NCI-H82 (cell line): Measurements from ENCODE around the gene FANCE.

ENCODE experiments used
- DNase-seq: peaks from one replicate; lab custom pipeline; 2025; lab: John Stamatoyannopoulos, UW

Gene FANCE, protein sequence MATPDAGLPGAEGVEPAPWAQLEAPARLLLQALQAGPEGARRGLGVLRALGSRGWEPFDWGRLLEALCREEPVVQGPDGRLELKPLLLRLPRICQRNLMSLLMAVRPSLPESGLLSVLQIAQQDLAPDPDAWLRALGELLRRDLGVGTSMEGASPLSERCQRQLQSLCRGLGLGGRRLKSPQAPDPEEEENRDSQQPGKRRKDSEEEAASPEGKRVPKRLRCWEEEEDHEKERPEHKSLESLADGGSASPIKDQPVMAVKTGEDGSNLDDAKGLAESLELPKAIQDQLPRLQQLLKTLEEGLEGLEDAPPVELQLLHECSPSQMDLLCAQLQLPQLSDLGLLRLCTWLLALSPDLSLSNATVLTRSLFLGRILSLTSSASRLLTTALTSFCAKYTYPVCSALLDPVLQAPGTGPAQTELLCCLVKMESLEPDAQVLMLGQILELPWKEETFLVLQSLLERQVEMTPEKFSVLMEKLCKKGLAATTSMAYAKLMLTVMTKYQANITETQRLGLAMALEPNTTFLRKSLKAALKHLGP

DNA sequence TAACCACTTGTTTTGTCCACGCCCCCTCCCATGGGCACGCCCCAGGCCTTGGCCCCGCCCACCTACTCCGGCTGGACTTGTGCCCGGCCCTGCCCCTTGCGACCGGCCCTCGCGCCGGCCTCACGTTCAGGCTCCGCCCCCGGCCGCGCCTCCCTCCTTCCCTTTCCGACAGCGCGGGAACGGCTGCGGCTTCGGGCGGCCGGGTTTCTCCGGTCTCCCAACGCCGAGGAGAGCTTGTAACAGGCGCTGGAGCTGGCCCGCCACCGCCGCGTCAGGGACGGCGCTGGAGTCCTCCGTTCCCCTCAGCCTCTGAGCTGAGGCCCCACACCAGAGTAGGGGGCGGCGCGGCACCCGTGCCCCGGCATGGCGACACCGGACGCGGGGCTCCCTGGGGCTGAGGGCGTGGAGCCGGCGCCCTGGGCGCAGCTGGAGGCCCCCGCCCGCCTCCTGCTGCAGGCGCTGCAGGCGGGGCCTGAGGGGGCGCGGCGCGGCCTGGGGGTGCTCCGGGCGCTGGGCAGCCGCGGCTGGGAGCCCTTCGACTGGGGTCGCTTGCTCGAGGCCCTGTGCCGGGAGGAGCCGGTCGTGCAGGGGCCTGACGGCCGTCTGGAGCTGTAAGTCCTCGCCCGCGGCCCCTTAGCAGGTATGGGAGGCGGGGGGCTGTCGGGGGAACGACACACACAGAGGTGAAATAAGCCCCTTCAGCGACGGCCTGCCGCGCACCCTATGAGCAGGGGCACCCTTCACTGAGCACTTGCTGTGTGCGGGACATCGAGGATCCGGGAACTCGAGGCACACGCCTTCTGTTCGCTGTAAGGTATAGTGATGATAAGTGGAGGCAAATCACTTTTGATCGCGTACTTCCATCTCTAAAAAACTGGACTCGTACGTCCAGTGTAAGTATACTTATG lies at the start of gene FANCE:
Gene FANCE, plus strand, starts transcription at position 156 of the 908 bp plus-strand sequence. Its CDS starts 208 bp downstream, at position 364.
- DNase-seq, result peak; percentile 97

DNA sequence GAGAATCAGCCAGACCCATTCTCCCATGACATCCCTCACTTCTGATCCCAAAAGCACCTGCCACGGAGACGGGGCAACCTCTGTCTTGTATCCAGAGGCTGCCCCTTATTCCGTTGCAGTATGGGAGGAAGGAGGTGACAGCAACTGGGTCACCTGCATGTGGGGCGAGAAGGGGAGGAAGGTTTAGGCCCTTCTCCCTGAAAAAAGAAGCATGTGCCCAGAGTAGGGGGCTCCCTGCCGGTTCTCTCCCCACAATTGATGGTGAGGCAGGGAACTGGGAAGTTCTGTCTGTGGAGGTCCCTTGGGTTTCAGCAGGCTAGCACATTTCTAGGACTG lies 49.3 kb upstream of the FANCE start:
- no peak for DNase-seq

DNA sequence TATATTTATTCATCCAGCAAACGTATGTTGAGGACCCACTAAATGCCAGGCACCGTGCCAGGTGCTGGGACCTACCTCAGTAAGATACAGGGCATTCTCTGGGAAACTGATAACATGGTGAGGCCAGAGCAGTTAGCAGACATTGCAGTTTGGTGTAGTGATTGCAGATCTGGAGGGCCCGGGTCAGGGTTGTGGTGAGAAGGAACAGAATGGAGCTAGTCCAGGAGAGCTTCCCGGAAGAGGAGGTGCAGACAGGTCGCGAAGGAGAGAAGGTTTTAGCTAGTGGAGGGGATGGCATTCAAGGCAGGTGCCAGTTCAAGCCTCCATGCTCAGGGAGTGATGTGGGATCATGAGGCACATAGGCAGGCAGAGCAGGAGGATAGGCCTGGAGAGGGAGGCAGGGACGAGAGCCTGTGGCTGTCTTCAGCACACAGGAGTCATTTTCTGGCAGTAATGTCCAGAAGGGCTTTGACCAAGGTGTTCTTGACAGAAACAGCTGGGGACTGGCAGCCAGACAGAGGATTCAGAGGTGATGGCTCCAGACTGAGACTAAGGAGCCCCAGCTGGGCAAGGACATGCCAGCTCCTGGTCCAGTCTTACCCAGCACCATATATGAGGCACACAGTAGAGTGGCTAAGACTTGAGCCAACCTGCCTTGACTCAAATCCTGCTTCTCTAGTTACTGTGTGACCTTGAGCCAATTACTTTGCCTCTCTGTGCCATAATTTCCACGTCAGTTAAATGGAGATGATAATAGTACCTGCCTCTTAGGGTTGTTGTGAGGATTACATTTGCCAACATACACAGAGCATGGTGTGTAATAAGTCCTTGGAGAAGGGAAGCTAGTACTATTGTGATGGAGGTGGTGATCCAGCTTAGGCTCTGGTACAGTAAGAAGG lies 48.3 kb upstream of the FANCE start:
- no peak for DNase-seq

DNA sequence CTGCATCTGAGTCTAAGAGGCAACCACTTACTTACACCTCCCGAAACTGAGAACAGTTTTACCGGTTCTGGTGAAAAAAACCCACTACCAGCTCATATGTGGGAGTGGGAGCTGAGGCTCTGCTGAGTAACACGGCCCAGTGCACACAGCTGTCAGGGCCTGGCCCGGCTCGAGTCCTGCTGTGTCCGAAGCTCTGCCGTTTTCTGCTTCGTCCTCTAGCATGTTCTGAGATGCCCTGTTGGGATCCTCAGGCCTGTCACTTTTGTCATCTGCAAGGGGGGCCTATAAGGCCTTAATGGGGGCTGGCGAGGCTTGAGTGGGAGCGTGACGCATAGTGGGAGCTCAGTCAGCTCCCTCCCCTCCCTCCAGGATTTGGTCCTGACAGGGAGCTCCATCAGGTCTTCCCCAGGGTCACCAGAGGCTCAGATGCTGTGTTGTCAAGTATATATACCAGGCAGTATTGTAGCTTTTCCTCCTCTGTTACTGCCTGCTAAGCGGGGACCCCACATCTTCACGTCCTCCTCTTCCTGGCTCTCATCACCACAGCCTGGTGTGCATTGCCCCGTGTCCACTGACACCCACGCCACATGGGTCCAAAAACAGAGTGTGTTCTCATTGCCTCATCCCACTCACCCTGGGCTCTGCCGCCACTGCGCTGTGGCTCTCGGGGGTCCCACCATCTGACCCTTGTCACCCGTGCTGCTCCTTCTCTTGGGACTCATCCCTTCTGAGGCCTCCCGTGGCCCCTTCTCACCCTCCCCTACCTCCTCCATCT lies 45.2 kb upstream of the FANCE start:
- no peak for DNase-seq

DNA sequence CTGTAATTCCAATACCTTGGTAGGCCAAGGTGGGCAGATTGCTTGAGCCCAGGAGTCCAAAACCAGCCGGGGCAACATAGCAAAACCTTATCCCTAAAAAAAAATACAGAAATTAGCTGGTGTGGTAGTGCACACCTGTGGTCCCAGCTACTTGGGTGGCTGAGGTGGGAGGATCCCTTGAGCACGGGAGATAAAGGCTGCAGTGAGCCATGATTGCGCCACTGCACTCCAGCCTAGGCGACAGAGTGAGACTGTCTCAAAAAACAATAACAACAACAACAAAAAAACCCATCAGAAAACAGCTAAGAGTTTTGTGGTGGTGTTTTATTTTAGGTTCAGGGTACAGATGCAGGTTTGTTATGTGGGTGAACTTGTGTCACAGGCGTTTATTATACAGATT lies 42.9 kb upstream of the FANCE start:
- no peak for DNase-seq

DNA sequence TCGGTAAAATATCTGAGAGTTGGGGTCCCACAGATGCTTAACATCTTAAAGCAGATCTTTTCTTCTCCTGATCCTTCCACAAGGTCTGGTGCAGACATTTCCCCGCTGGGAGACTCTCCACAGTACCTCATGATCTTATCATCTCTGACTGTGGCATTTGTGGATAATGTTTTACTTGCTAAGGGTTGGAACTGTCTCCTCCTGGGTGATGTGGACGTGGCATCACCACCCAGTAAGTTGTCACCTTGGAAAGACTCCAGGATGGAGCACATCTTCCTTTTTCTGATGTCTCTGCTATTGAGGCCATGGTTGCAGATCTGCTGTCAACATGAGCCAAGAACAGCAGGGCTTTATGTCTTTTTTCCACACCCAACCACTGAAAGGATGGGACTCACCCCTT lies 42.0 kb upstream of the FANCE start:
- no peak for DNase-seq

DNA sequence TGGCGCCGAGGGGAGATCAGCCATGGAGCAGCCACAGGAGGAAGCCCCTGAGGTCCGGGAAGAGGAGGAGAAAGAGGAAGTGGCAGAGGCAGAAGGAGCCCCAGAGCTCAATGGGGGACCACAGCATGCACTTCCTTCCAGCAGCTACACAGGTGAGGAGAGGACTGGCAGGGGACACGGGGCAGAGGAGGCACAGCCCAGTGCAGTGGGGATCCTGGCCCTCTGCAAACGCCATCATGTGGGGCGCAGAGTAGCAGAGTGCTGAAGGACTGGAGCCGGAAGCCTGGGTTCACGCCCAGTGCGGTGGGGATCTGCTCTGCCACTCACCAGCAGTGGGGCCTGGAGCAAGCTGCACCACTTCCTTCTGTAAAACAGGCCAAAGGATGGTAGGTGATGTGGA lies 41.1 kb upstream of the FANCE start:
- DNase-seq, result no peak

DNA sequence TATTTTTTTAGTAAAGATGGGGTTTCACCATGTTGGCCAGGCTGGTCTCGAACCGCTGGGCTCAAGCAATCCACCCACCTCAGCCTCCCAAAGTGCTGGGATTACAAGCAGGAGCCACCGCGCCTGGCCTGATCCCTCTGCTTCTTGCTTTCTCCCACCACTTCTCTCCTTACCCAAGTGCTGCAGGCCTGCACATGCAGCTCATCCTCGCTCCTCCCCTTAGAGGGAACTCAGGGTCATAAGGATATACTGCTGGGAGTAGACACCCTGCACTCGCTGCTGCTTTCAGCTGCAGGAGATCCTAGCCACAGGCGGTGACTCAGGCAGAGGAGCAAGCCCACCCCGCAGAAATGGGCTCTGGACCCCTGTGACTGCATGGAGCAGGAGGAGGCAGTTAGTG lies 40.0 kb upstream of the FANCE start:
- DNase-seq, result no peak

DNA sequence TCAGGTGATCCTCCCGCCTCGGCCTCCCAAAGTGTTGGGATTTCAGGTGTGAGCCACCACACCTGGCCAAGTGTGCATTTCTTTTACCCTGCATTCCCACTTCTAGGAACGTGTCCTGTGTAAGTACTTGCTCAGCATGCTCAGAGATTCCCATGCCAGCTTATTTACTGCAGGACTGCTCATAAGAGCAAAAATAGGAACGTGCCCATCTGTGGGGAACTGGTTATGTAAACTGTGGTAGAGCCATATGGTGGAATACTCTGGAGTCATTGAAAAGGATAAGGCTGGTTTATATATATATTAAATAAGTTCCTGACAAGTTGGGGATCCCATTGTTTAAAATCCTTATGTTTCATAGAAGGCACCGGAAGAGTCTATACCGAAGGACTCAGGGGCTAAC lies 38.2 kb upstream of the FANCE start:
- DNase-seq, result no peak

DNA sequence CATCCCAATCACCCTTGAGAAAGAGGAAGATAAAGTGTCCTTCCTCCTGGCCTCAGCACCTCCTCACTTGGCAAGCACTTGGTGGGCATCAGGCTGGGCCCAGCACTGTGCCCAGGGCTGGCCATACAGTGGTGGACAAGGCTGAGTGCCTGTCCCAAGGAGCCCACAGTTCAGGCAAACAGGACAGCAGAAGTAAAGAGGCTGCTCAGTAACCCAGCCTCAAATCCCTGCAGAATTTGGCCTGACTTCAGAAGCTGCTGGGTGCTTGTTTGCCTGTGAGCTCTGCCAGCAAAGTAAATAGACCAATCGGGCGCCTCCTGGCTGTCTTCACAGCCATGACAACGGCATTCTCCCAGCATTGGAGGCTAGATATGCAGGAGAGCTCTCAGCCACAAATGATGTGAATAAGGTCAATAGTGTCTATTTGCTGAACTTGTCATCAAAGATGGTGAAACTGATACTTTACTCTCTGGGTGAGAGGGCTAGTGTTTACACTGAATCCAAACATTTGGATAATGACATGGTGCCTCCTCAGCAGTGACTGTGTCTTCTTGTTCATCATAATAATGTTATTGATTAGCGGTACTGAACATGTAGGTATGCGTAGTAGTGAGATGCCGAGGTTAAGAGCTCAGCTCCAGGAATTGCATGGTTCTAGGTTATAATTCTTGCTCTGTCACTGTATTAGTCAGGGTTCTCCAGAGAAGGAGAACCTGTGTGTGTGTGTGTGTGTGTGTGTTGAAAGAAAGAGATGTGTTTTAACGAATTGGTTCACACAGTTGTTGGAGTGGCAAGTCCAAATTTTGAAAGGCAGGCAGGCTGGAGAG lies 36.9 kb upstream of the FANCE start:
- DNase-seq, result peak; percentile 83

DNA sequence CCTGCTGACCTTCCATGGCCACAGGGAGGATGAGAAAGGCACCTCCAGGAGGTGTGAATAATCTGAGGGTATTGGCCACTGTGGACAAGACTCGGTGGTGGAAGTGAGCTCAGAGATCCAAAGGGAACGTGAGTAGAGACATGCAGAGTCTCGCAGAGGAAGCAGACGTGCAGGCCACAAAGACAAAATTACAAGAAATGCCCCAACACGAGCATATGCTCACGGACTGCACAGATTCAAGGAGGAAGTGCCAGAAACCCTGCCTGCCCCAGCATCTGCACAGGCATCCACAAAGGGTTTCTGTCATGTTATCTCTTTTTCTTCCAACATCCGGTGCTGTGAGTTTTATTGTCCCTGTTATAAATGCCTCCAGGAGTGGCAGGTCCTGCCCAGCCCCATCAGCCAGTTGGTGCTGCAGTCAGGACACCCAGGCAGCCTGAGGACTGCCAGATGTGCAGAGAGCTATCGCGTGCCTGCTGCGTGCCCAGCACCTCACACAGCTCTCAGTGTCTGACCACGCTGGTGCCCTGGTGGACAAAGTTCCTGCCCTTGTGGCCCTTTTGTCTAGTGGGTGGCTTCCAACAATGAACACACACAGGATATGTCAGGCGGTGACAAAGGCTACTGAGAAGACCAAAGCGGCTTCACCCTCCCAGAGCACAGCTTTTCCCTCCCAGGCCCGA lies 34.0 kb upstream of the FANCE start:
- no peak for DNase-seq

DNA sequence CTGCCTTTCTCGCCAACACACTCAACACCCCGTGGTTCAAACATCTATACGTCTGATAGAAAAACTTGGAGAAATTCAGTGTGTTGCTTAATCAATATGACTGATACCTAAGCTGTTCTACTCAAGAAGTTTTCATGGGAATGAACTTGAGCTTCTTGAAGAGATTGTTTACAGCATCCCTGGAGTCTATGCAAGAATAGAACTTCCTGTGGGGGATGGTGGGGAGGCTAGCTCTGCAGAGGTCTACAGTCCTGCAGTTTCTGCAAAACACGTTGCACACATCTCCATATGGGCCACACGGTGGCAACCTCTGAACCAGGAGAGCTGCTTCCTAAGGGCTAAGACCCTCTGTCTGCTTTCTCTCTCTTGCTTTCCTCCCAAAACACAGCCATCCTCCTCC lies 32.7 kb upstream of the FANCE start:
- DNase-seq, result peak; percentile 48

DNA sequence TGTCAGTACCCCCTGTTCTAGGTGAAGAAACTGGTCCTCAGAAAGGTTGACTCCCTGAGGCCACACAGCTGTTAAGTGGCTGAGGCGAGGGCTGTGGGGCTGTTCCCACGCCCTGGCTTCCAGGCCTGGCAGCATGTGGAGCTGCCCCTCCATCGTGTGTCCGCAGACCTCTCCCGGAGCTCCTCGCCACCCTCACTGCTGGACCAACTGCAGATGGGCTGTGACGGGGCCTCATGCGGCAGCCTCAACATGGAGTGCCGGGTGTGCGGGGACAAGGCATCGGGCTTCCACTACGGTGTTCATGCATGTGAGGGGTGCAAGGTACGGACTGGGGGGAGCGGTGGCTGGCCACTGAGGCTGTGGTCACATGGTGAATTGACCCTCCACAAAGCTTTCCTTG lies 32.2 kb upstream of the FANCE start:
- DNase-seq, result no peak

DNA sequence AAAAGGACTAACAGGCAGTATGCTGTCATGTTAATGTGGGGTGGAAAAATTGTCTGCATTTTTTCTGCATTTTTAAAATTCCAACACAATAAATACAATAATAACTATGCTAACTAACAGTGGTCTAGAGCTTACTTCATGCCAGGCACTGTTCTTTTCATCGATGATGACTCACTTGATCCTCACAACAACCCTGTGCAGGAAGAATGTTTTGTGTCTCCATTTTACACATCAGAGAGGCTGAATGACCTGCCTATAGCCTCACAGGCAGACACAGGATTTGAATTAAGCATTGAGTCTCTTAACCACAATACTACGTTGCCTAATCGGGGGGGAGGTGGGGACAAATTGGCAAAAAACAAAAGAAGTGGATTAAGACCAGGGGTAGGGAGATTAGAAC lies 26.9 kb upstream of the FANCE start:
- no peak for DNase-seq

DNA sequence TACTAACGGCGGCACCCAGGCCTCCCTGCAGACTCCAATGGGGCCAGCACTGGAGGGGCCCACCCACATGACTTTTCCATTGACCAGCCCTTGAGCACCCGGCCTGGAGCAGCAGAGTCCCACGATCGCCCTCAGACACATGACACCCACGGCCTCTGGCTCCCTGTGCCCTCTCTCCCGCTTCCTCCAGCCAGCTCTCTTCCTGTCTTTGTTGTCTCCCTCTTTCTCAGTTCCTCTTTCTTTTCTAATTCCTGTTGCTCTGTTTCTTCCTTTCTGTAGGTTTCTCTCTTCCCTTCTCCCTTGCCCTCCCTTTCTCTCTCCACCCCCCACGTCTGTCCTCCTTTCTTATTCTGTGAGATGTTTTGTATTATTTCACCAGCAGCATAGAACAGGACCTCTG lies 26.1 kb upstream of the FANCE start:
- DNase-seq, result no peak

DNA sequence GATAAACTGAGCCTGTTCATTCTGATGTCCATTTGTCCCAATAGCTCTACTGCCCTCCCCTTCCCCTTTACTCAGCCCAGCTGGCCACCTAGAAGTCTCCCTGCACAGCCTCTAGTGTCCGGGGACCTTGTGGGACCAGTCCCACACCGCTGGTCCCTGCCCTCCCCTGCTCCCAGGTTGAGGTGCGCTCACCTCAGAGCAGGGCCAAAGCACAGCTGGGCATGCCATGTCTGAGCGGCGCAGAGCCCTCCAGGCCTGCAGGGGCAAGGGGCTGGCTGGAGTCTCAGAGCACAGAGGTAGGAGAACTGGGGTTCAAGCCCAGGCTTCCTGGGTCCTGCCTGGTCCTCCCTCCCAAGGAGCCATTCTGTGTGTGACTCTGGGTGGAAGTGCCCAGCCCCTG lies 24.7 kb upstream of the FANCE start:
- DNase-seq, result no peak

DNA sequence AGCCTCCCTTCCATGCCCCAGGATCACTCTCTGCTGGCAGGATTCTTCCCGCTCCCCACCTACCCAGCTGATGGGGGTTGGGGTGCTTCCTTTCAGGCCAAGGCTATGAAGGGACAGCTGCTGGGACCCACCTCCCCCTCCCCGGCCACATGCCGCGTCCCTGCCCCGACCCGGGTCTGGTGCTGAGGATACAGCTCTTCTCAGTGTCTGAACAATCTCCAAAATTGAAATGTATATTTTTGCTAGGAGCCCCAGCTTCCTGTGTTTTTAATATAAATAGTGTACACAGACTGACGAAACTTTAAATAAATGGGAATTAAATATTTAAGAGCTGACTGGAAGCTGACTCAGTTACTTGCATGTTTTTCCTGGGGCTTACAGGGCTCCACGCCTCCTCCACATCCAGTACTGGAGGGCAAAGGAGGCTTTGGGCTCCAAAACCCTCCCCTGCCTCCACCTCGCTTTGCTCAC lies 24.3 kb upstream of the FANCE start:
- DNase-seq, result no peak

DNA sequence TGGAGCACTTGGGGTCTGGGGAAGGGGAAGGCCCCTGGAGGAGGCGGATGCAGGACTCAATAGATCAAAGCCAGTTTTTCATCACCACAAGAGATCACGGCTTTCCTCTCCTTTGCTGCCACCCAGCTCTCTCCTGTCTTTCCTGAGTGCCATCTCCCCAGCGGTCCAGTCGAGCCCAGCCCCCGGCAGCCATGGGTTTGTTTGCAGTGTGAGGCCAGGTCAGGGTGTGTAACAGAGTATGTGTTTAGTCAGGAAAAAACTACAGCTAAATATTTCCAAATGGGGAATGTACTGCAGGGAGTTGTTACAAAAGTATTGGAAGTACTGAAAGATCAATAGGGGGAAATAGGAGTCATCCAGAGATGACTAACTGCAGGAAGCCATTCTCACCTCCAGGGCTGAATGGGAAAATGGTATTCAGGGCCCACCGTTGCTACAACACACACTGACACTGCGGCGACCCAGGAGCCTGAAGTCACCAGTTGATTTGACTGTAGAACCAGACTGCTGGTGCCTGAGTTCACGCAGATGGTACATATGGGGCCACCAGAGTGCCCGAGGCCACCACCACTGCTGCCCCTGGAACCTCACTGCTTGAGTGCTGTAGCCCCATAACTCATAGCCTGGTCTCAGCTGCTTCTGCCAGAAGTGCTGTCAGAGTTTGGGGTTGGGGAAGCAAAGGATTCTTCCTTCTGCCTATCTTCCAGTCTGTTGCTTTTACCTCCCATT lies 23.6 kb upstream of the FANCE start:
- DNase-seq, result no peak

DNA sequence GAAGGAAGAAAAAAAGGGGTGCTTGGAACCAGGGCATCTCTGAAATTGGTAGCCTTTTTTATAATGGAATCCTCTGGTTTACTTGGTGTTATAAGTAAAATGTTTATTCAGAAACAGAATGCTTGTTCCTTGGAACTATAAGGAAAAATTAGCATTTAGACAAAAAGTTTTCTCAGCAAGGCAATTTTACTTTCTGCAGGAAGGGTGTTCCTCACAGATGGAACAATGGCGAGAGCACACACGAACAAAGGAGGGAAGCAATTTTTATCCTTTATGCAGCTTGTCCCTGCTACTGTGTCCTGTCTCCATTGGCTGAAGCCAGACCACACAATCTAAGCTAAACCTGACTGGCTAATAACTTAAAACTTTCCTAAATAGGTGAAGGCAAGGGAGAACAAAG lies 22.7 kb upstream of the FANCE start:
- DNase-seq, result no peak
